Measurements from ENCODE around the gene OR51B5.

Gene OR51B5

DNA sequence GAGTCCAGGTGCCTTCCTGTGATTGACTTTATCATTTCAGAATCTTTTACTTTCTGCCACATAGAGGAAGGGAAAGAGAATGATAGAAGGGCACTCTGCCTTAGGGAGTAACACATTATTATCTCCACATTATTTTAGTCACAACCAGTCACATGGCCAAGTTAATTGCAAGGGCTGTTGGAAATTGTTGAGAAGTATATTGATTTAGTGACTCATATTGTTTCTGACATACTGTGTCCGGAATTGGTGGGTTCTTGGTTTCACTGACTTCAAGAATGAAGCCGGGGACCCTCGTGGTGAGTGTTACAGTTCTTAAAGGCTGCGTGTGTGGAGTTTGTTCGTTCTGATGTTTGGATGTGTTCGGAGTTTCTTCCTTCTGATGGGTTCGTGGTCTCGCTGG lies 50.3 kb downstream of the OR51B5 start:
- Histone ChIP-seq H3K4me3 (no peak overlapping the region), H3K9me3 (ENCODE audit: low read depth, low read length) (no peaks in the 10 kb centered on the region), H3K27ac (no peak overlapping the region), H3K9ac (ENCODE audit: insufficient read length) (no peak overlapping the region), H3K36me3 (ENCODE audit: insufficient read depth, low read length) (no peaks in the 10 kb centered on the region)
- no peak for DNase-seq (ENCODE audit: low read depth, low spot score)
- no peak for TF ChIP-seq EZH2 (IDR thresholded peaks at IDR 0.05)
- no peak for TF ChIP-seq POLR2AphosphoS5 (IDR thresholded peaks at IDR 0.05; ENCODE audit: borderline replicate concordance, low read depth, low read length)
- no peak for TF ChIP-seq FOXP2 (optimal IDR thresholded peaks at IDR 0.05; ENCODE audit: control extremely low read depth, extremely low read length, insufficient read depth)
